ENCODE data around the gene CNTNAP2.

The CNTNAP2 gene

GRCh38 chr7:147911201-147911601, 1794.6 kb downstream of the CNTNAP2 start:
- no peak for TF ChIP-seq CTCF (IDR thresholded peaks at IDR 0.05; ENCODE audit: insufficient read depth, low read length, poor library complexity, severe bottlenecking)
- TF ChIP-seq EZH2phosphoT487 (conservative IDR thresholded peaks at IDR 0.05; ENCODE audit: low read length), result no peak
- no peaks in the 10 kb centered on the region for H3K27me3 ChIP-seq (ENCODE audit: low read length)
- no peaks in the 10 kb centered on the region for H3F3A ChIP-seq (ENCODE audit: insufficient read depth)
- no peak overlapping the region for H3K4me2 ChIP-seq (ENCODE audit: low read depth, low read length, poor library complexity, severe bottlenecking)
- H3K27ac ChIP-seq (ENCODE audit: low read depth, low read length), result no peak overlapping the region
- H3K9me2 ChIP-seq (replicated peaks; ENCODE audit: insufficient read depth, low read length), result no peaks in the 10 kb centered on the region
- H3K4me3 ChIP-seq (ENCODE audit: insufficient read depth, low read length, poor library complexity, severe bottlenecking), result no peak overlapping the region
- no peak overlapping the region for H2AFZ ChIP-seq (ENCODE audit: low read depth, low read length, severe bottlenecking)
- H3K9ac ChIP-seq (ENCODE audit: low read length), result no peak overlapping the region
- H4K20me1 ChIP-seq (ENCODE audit: low read depth, low read length), result no peaks in the 10 kb centered on the region
- no peaks in the 10 kb centered on the region for H3K9me3 ChIP-seq (ENCODE audit: insufficient read depth, low read length)
- H3K79me2 ChIP-seq (ENCODE audit: insufficient read depth, low read length), result no peaks in the 10 kb centered on the region
- H3K36me3 ChIP-seq (ENCODE audit: low read length), result no peaks in the 10 kb centered on the region

- H3K27me3 ChIP-seq (ENCODE audit: low read length), result no peaks in the 10 kb centered on the region
- no peak overlapping the region for H3K9ac ChIP-seq (ENCODE audit: low read length)
- TF ChIP-seq CTCF (IDR thresholded peaks at IDR 0.05; ENCODE audit: insufficient read depth, low read length, poor library complexity, severe bottlenecking) (no peak), EZH2phosphoT487 (conservative IDR thresholded peaks at IDR 0.05; ENCODE audit: low read length) (no peak)
- H4K20me1 ChIP-seq (ENCODE audit: low read depth, low read length), result no peaks in the 10 kb centered on the region
- H3K4me2 ChIP-seq (ENCODE audit: low read depth, low read length, poor library complexity, severe bottlenecking), result no peak overlapping the region
- no peaks in the 10 kb centered on the region for H3K36me3 ChIP-seq (ENCODE audit: low read length)
- H2AFZ ChIP-seq (ENCODE audit: low read depth, low read length, severe bottlenecking), result no peak overlapping the region
- no peaks in the 10 kb centered on the region for H3K9me3 ChIP-seq (ENCODE audit: insufficient read depth, low read length)
- no peak overlapping the region for H3K4me3 ChIP-seq (ENCODE audit: insufficient read depth, low read length, poor library complexity, severe bottlenecking)
- H3K9me2 ChIP-seq (replicated peaks; ENCODE audit: insufficient read depth, low read length), result no peaks in the 10 kb centered on the region
- H3K79me2 ChIP-seq (ENCODE audit: insufficient read depth, low read length), result no peaks in the 10 kb centered on the region
- no peaks in the 10 kb centered on the region for H3F3A ChIP-seq (ENCODE audit: insufficient read depth)
- no peak overlapping the region for H3K27ac ChIP-seq (ENCODE audit: low read depth, low read length)
These were observed 1795.7 kb downstream of the CNTNAP2 start for GRCh38 chr7:147912291-147912690.

- no peaks in the 10 kb centered on the region for H3F3A ChIP-seq (ENCODE audit: insufficient read depth)
- H3K9me2 ChIP-seq (replicated peaks; ENCODE audit: insufficient read depth, low read length), result no peaks in the 10 kb centered on the region
- no peak overlapping the region for H2AFZ ChIP-seq (ENCODE audit: low read depth, low read length, severe bottlenecking)
- no peak overlapping the region for H3K27ac ChIP-seq (ENCODE audit: low read depth, low read length)
- no peaks in the 10 kb centered on the region for H4K20me1 ChIP-seq (ENCODE audit: low read depth, low read length)
- no peaks in the 10 kb centered on the region for H3K9me3 ChIP-seq (ENCODE audit: insufficient read depth, low read length)
- no peak for TF ChIP-seq CTCF (IDR thresholded peaks at IDR 0.05; ENCODE audit: insufficient read depth, low read length, poor library complexity, severe bottlenecking)
- no peak for TF ChIP-seq EZH2phosphoT487 (conservative IDR thresholded peaks at IDR 0.05; ENCODE audit: low read length)
- no peak overlapping the region for H3K4me2 ChIP-seq (ENCODE audit: low read depth, low read length, poor library complexity, severe bottlenecking)
- no peak overlapping the region for H3K9ac ChIP-seq (ENCODE audit: low read length)
- no peak overlapping the region for H3K4me3 ChIP-seq (ENCODE audit: insufficient read depth, low read length, poor library complexity, severe bottlenecking)
- no peaks in the 10 kb centered on the region for H3K27me3 ChIP-seq (ENCODE audit: low read length)
- no peaks in the 10 kb centered on the region for H3K36me3 ChIP-seq (ENCODE audit: low read length)
- H3K79me2 ChIP-seq (ENCODE audit: insufficient read depth, low read length), result no peaks in the 10 kb centered on the region
These were observed 1796.5 kb downstream of the CNTNAP2 start for GRCh38 chr7:147912946-147913638.
